SU-DHL-6 (cell line): ENCODE measurements around the gene FRAS1.

Experiments
- CTCF ChIP-seq: fragments of 200-600 bp; sonication (generic); IDR thresholded peaks from one replicate; pipeline ENCODE4 v1.5.1; 2017; ENCODE audit warnings: antibody characterized with exemption, mild to moderate bottlenecking, low read length, moderate library complexity; ENCODE audit not compliant: insufficient read depth, poor library complexity, severe bottlenecking
- EZH2phosphoT487 ChIP-seq: fragments of 200-600 bp; sonication (generic), shearing (Covaris generic); conservative IDR thresholded peaks from 2 replicates; pipeline ENCODE4 v1.6.1; 2018; ENCODE audit warnings: mild to moderate bottlenecking, antibody characterized with exemption, low read length, moderate library complexity, mixed read lengths

GRCh38 chr4:78100060-78100459 is 42.9 kb downstream of the FRAS1 start:
- no peak for TF ChIP-seq CTCF
- TF ChIP-seq EZH2phosphoT487: no peak
